K562 treated with DMSO at 1 percent for 12 hours (cell line): ENCODE measurements around the gene SWAP70. TPM values are rescaled to one million over a fixed set of nuclear protein-coding genes. Genes with fewer than 3 reads are reported as not detected.

ENCODE experiments used
- total RNA-seq: library from RNA; unstranded; fragments of 300-600 nt; gene quantifications from 2 replicates; pipeline ENCODE4 v1.2.3, GENCODE V29; 2022; ENCODE audit not compliant: insufficient read depth

Gene SWAP70
- 2.7 and 10.1 TPM in 2 replicates for total RNA-seq

GRCh38 chr11:9663699-9664275, at the start of gene SWAP70:
Gene SWAP70 (plus strand): TSS chr11:9664077. CDS start chr11:9664180, 103 bp downstream.

Other genes with a start within 250 kb of the SWAP70 start
- gene ZNF143, start 203.1 kb upstream of the SWAP70 start, total RNA-seq = 11.3 and 13.8 TPM in 2 replicates
- 26.7 and 54.1 TPM in 2 replicates for gene WEE1, start 90.4 kb upstream of the SWAP70 start, total RNA-seq